Kidney capillary endothelial cell (primary cell): ENCODE data around the gene ABT1.
A peak's percentile ranks its signal among the peaks of the same experiment; 100 is the strongest.
"Not testable (repeated sequence)": the region's sequence is repeated elsewhere in the genome, so short reads cannot be mapped to it uniquely, and the experiment has no call there.

Experiments used
- DNase-seq: peaks from one replicate; pipeline ENCODE4 v3.0.0-alpha.2; 2018; ENCODE audit warnings: low spot score

ABT1 gene

DNA sequence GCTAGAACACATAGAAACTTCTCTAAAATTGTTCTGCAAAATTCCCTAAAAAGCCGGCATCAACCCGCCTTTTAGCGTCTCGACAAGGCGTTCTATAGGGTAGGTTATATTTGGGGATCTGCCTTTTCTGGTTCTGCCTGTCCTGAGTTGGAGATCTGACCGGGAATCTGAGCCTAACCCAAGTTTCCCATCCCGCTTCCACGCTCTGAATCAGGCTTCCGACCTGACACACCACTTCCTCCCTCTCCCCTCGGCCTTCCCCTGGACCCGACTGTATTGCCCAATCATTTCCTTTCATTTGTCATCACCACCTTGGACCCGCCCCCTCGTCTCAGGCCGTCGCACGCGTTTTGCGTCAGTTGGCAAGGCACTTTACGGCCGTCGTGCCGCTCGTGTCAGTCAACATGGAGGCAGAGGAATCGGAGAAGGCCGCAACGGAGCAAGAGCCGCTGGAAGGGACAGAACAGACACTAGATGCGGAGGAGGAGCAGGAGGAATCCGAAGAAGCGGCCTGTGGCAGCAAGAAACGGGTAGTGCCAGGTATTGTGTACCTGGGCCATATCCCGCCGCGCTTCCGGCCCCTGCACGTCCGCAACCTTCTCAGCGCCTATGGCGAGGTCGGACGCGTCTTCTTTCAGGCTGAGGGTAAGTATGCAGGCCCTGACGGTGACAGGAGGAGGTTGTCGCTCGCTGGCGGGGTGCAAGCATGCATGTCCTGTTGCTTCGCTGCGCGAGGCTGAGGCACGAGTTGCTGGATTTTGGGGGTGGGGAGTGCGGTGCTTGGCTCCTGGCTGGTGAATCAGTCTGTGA is at the start of gene ABT1:
Gene ABT1, plus strand, starts transcription at position 375 of the 810 bp plus-strand sequence. Its CDS starts 30 bp downstream, at position 405.
- peak; percentile 99 for DNase-seq

DNA sequence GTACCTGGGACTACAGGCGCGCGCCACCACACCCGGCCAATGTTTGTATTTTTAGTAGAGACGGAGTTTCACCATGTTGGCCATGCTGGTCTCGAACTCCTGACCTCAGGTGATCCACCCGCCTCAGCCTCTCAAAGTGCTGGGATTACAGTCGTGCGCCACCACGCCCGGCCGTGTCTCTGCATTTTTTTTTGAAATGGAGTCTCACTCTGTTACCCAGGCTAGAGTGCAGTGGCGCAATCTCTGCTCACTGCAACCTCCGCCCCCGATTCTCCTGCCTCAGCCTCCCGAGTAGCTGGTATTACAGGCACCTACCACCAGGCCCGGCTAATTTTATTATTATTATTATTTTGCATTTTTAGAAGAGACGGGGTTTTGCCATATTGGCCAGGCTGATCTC is 49.4 kb upstream of the ABT1 start:
- DNase-seq = not testable (repeated sequence)

DNA sequence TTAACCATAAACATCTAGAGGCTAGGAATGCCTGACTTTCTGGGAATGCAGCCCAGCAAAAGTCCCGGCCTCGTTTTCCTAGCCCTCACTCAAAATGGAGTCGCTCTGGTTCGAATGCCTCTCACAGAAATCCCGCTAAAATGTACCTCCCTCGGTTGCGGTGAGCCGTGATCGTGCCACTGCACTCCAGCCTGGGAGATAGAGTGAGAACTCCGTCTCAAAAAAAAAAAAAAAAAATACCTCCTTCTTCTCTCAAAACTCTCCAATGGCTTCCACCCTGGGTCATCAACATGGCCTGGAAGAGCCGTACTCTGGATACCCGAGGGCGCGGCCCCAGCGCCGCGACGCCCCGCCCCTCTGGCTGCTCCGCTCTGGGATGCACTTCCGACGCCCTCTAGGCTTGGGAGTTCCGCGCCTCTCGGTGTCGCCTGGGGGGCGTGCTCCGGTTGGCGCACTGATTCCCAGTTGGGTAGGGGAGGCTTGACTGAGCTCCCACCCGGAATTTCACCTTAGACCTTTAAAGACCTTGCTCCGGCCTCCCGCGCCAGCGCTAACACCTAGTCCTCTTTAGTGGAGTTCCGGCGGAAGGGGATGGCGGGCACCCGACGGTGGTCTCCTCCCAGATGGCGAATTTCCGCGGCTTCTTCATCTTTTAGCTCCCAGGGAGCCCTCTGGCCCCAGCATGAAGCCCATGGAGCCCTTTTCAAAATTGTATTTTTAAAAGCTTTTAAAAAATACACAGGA is 46.3 kb upstream of the ABT1 start:
- DNase-seq = peak; percentile 57

DNA sequence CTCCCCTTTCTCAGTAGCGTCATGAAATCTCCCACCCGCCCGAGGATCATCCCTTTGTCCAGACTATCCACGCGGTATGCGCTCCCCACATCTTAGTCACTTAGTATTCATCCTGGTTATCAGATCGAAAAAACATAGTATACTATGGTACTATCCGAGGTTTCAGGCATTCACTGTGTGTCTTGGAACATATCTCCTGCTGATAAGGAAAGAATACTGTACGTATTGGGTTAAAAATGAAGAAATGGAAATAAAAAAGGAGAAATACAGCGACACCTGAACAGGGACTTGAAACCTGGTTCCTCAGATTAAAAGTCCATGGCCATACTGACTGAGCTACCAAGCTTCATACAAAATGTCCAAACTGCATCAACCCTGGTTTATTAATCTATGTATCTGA is 44.5 kb upstream of the ABT1 start:
- DNase-seq = no peak

DNA sequence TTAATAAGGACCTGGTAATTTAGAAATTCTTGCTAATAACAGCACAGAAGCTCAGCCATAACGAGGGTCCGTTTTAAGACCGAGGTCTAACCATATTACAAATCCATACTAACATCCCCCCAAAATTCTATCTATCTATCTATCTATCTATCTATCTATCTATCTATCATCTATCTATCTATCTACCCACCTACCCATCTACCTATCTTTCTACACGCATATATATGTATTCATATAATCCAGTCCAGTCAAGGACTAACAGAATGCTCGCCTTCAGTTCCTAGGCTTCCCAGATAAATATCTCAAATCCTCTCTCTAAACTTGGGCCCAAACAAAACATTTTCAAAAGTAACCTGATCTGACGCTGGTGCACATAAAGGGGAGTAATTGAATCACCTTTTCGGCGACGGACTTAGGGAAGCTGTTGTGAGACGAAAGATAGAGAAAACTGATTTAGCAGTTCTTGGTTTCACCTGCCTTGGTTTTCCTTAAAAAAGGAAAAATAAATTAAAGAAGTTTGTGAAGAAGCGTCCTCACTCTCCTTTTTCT is 44.0 kb upstream of the ABT1 start:
- DNase-seq = no peak

DNA sequence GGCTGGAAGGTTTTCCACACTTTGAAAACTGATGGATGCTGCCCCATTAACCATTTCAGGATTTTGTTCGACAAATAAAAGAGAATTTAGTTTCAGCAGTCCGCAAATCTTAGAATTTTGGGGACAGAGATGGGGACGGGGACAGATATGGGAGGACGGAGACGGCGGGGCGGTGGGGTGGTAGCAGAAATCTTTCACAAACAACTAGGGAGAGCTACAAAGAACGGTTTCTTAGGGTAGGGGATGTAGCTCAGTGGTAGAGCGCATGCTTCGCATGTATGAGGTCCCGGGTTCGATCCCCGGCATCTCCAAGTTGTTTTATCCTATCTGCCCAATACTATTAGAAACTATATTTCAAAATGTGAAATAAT is 43.5 kb upstream of the ABT1 start:
- DNase-seq = peak; percentile 61

DNA sequence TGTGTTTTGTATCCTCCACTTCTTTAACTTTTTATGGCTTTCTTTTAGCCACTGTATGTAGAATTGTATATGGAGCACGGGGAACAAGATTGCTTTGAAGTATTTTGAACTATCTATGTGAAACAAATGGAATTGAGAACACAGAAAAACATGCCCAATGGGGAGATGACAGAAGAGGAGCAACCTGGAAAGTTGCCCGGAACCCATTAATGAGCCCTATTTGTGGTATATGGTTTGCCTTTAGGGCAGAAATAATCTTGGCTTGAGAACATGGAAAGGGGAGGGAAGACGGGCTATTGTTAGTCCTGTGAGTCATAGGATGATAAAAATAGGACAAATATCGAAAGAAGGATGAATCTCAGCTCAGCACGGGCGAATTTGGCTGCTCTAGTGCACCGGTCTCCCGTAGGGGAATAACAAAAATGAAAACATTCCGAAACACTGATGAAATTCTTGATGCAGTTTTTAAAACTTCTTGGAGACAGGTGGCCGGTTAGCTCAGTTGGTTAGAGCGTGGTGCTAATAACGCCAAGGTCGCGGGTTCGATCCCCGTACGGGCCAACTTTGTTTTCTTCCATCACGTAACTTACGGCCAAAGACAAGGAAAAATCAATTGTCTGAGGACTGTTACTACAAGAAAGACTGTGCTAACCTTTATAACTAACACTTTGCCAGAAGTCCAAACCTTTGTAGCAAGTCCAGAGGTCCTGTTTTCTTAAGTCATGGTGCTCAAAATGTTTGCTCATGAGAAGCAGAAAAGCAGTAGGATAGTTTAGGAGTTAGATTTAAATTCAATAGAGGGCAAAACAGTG is 42.9 kb upstream of the ABT1 start:
- peak; percentile 81 for DNase-seq

DNA sequence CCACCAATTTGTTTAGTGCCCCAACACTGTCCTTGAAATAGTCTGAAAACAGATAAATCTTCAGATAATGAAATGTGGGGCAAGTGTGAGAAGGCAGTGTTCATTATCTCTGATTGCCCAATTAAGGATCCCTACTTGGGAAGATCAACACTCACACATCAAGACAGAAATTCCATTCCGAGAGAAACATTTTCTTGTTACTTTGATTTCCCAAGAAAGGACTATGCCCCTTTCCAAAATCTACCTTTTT is 42.4 kb upstream of the ABT1 start:
- no peak for DNase-seq

DNA sequence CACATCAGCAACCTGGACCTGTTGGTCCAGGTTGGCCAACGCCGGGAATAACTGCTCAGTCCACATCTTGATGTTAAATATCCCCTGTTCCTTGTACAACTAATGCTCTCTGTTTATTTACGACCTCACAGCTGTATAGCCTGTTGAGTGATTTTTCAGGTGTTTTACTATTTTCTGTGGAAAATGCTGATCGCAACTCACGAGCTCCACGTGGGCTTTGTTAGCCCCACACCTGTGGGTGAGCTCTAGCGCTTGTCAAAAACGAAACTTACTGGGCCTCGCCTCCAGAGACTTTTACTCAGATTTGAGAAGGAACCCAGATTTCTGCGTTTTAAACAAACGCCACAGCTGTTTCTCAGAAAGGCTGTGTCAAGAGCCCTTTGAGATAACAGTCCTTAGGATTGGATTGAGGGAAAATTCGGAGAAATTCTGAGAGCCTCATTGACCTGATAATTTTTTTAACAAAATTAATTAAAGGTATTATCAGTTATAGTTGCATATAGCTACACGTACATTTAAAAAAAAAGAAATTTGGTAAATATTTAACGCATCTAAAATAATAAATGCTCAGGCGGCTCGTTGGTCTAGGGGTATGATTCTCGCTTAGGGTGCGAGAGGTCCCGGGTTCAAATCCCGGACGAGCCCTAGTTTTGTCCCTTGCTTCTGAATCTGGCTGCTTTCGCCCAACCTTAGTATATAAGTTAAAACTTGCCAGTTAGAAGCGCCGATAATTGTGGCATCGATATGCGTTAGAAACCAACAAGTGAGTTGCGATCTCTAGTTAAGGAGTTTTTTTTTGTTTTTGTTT is 41.9 kb upstream of the ABT1 start:
- DNase-seq = peak; percentile 74

DNA sequence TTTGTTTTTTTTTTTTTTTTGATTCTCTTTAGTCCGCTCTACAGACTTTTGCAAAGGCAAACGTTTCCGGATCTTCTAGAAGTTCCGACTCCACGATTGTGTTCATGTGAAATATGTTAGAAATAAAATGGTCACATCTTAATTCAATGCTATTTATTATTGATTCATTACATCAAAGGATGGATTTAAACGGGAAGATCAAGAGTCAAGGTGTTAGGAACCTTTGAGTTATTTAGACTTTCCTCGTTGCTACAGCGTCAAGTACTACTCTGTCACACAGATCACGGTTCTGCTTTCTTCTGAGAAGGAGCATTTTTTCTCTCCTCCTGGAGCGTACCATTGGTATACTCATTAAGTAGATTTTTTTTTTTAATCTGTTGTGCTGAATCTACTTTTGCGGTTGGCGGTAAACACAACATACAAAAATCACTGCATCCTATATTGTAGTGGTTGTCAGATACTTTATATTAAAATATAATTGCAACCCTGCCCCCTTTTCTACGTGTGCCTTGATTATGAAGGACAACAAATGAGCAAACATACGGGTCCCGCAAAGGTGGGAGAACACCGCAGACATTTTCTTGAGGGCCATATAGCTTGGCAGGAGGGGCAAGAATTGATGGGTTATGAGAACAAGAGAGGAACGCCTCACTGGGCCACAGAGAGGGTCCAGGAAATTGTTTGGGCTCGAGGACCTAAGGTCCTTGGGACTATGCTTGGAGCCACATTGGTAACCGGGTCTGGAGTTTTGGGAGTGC is 41.1 kb upstream of the ABT1 start:
- peak; percentile 44 for DNase-seq

DNA sequence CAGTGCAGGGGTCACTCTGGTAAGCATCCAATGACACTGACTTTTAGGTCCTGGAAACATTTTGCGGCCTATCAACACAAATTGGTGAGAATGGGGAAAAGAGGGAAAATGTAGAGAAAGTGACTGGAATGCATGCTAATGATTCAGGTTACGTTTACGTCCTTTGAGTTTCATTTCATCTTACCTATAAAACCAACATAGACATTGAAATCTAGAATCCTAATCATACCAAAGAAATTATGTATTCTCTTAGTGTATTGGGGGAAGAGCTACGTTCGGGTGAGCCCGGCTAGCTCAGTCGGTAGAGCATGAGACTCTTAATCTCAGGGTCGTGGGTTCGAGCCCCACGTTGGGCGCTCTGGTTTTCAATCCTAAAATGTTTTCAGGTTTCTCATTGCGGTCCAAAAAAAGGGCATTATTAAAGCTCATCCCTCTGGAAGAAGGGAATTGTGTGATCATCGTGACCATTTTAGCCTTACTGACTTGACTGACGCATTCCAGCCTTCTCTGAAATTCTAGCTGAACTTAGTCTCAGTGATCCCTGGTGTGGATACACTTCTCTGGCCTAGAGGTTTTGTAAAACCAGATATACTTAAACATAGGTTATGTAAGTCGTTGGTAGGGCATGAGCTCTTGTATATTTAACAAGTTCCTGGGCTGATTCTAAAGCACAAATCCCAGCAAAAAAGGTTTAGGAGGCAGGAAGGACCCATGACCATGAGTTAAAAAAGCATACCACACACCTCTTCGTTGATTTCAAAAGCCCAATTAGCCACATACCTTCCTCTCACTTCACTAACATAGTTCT is 40.3 kb upstream of the ABT1 start:
- peak; percentile 88 for DNase-seq

DNA sequence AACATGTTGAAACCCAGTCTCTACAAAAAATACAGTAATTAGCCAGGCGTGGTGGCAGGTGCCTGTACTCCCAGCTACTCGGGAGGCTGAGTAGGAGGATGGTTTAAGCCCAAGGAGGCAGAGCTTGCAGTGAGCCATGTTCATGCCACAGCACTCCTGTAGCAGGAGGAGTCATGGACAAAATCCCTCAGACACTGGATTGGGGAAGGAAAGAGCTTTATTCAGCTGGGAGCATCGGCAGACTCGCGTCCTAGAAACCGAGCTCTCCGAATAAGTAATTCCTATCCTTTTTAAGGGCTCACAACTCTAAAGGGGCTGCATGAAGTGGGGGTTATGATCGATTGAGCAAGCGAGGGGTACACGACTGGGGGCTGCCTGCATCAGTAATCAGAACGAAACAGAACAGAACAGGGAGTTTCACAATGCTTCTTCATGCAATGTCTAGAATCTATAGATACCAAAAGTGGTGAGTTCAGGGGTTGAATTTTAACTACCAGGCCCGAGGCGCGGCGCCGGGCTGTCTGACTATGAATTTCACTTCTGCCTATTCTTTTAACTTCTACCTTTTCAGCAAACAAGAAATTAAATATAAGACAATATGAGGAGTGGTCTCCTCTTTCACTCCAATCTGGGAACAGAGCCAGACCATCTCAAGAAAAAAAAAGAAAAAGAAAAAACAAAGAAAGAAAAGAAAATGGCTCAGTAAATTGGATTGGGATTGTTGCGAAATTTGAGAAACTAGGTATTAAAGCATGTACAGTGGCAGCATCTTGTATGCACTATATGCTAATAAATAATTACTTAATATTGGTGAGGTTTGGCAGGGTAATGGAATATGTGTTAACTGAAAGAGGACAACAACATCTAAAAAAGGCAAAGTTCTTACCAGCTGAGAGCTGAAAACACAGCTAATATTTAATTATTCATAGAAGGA is 35.0 kb upstream of the ABT1 start:
- no peak for DNase-seq

DNA sequence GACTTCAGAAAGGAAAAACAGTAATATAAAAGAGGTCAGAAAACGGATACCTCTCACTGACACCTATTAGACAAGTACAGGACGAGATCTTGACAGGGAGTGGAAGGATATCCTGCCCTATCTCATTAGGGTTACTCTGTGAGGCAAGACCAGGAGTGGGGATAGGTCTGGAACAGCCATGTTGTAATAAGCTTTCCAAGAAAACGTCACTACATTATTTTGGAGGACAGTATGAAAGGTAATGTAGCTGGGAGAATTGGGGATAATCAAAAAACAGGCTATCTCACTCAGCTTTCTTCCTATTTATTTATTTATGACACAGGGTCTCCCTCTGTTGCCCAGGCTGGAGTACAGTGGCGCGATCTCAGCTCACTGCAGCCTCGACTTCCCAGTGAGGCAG is 33.3 kb upstream of the ABT1 start:
- no peak for DNase-seq

DNA sequence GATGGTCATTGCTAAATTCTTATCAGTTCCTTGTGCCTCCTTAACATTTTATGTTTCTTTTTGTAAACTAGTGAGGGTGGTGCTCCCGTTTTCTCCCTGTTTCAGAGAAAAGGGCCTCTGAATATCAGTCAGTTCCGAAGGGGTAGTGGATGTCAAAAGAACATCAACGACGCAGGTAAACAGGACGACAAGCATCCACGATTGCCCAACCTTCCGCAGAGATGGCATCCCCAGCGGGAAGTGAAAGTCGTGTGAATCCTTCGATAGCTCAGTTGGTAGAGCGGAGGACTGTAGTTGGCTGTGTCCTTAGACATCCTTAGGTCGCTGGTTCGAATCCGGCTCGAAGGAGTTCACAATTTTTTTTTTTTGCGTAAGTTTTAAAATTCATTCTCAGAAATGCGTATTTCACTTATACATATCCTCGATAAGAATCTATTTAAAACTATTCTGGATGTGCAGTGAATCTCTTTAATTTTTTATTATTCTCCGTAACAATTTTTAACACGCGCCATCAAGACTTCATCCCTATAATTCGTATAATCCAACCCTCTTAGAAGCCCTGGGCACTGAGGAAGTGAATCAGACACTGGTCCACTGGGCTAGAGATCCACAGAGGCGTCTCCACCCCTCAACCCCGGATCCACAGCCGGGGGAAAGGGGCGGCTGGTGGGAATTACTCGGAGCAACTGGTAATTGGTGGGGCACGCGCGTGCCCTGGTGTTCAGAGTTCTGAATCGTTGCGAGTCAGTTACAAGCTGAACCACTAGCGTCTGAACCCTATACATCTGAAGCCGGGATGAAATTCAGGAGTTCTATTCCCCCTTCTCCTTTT is 27.9 kb upstream of the ABT1 start:
- peak; percentile 77 for DNase-seq

DNA sequence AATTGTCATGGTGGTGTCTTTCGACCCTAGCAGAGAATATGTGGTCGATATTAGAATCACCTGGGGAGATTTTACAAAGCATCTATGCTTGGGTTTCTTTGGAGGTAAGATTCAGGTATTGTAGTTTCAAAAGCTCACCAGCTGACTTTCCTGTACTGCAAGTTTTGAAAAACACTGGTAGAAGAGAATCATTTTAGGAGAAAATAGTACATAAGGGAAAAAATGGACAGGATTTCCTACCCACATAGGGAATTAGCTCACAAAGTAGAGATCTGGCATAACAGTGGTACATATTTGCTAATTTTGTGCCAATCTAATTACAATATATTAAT is 27.4 kb upstream of the ABT1 start:
- no peak for DNase-seq

DNA sequence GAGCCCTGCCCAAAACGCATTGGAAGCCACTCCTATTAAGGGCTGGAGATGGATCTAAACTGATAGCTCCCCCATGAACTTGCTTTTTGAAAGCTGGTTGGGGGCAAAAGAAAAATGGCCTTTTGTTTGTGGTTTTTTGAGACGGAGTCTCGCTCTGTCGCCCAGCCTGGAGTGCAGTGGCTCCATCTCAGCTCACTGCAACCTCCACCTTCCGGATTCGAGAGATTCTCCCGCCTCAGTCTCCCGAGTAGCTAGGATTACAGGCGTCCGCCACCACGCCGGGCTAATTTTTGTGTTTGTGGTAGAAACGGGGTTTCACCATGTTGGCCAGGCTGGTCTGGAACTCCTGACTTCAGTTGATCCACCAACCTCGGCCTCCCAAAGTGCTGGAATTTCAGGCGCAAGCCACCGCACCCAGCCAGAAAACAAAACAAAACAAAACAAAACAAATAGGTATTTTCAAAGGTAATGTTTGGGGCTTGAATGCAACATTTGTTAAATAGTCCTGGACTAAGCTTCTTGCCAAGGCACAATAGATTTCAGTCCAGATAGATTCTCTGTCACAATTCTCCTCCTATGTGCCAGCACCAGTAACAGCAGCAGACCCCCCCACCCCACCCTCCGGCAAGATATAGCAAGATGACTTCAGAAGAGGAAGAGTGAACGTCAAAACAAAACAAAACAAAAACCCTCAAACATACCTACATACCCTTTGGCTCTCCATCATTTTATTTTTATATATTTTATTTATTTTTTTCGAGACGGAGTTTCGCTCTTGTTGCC is 26.5 kb upstream of the ABT1 start:
- DNase-seq = no peak

DNA sequence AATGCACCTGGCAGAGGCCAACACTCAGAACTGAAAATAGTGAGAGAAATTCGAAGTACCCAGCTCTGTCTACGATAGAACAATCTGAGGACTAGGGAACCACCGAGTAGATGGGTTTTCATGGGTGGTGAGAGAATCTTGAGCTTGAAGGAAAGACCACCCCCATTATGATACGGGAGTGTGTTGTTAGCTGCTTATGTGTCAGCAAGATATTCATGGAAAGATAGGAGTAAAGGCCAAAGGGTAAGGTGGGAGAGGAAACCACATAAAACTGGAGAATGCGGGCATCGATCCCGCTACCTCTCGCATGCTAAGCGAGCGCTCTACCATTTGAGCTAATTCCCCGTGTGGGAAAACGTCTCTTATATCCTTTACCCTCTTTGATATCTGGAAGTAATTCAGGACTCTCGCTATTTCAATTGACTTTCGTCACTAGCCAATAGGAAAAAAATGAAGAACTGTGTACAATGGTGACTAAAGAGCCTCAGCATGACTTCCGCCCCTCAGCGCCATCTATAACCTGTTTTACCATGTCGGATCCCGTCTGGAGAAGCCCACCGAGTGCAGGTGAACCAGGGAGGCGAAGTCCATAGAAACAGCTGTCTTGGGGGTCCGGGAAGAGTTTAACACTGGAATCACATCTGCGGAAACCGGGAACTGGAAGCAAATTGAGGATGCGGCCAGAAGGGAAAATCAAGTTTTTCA is 25.0 kb upstream of the ABT1 start:
- peak; percentile 90 for DNase-seq
